Epithelial cell of proximal tubule (primary cell): ENCODE data around the gene SORCS2. TPM values are rescaled to one million over a fixed set of nuclear protein-coding genes. Genes with fewer than 3 reads are reported as not detected.

Source experiments
- DNase-seq: peaks from one replicate; pipeline ENCODE4 v3.0.0-alpha.2; 2011; ENCODE audit warnings: low read depth
- H3K4me3 ChIP-seq: 2 replicates; pipeline ENCODE4 v1.5.1; 2011; ENCODE audit warnings: low read depth, mild to moderate bottlenecking, low read length
- CTCF ChIP-seq: conservative IDR thresholded peaks from 2 replicates; pipeline ENCODE4 v1.5.1; 2012; ENCODE audit warnings: low read depth, mild to moderate bottlenecking, low read length
- total RNA-seq: library from RNA; depleted of rRNA; stranded (reverse); fragments of >200 nt; gene quantifications from 2 replicates; pipeline ENCODE4 v1.2.3, GENCODE V29; 2015

Gene SORCS2
- total RNA-seq, 1 donor from 2014 or later = 0.29 TPM

DNA sequence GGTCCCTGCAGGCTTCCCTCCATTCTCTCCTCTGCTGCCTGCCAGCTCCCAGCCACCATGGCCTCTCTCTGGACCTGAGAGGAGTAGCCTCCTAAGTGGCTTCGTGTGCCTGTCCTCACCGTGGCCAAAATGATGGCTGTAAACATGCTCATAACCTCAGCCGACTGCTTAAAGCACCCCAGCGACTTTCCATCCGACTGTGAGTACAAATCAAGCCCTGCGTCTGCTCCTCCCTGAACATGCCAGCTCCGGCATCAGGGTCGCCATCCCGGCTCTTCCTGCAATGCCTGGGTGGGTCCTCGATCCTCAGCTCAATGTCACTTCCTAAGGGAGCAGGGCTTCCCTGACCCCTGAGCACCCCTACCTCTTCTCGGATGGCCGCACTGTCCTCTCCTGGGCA is 3.3 kb upstream of the SORCS2 start:
- DNase-seq = no peak
- no peak overlapping the region for H3K4me3 ChIP-seq
- no peak for TF ChIP-seq CTCF

DNA sequence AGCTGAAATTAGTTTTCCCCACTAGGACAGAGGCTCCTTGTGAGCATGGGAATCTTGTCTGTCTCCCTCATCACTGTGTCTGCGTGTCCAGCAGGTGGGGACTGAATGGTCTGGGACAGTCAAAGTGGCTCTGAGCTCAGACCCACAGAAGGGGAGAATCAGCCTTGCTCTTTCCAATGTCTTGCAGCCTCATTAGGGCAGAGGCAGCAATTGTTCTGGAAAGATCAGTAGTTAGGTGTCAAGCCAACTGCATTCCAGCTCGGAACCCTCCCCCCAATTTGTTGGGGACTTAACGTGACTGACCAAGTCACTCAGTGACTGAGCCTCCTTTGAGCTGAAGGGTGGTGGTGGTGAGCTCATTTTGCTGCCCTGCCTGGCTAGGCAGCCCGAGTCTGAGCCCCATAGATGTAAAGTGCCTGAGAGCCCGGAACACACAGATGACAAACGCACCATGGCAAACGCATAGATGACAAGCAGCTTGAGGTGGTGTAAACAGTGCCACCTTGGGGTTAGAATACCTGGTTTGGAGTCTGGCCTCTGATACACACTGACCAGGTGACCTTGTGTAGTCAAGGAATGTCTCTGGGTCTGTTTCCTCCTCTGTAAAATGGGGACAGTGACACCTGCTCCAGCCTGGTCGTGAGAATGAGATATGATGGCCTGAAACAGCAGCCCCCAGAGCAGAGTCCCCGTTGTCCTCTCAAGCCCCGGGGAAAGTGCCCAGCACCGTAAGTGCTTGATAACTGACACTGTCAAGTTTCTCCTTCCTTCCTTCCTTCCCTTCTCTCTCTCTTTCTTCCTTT is 2.7 kb upstream of the SORCS2 start:
- TF ChIP-seq CTCF = no peak
- DNase-seq = no peak
- no peak overlapping the region for H3K4me3 ChIP-seq

- no peak for TF ChIP-seq CTCF
- H3K4me3 ChIP-seq = no peak overlapping the region
- DNase-seq = no peak
Measured at GRCh38 chr4:7190278-7190594, 2.1 kb upstream of the SORCS2 start.

GRCh38 chr4:7190691-7191545 is 1.4 kb upstream of the SORCS2 start:
- no peak overlapping the region for H3K4me3 ChIP-seq
- no peak for DNase-seq
- no peak for TF ChIP-seq CTCF

DNA sequence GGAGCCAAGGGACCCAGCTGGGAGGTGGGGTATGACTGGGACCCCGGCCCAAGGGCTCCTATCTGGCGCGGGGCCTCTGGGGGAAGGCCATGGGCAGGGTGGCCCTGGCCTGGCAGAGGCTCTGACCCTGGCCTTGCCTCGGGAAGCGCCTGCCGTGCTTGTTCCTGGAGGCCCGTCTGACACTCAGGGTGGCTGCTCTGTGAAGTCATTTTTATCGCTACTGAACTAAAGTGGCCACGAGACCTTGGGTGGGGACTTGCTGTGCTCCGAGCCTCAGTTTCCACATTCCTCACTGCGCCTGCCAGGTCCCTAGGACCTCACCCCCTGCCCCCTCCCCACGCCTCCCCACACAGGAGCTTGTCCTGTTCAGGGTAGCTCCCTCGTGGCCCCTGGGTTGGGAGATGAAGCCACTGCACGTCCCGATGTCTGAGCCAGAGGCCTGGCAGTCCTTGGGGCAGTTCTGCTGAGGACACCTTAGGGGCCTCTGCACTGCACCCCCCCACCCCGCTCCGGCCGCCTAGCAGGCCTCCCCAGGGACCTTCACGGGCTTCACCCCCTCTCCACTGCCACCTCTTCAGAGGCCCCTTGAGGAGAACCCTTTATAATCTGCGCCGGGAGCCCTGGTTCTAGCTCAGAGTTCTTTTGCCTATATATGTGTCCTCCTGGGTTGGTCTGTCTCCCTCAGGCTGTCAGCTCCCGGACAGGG is 639 bp upstream of the SORCS2 start:
- TF ChIP-seq CTCF = no peak
- peak overlapping the region; percentile 16 for H3K4me3 ChIP-seq
- DNase-seq = no peak

- no peak for TF ChIP-seq CTCF
- peak overlapping the region; percentile 59 for H3K4me3 ChIP-seq
- DNase-seq = no peak
Measured at GRCh38 chr4:7193030-7193958, 956 bp downstream of the SORCS2 start.
